Thymus (tissue), 11 donors: ENCODE results near the gene GANAB. TPM values are rescaled to one million over a fixed set of nuclear protein-coding genes. Genes with fewer than 3 reads are reported as not detected.
"Not testable (repeated sequence)": the region's sequence is repeated elsewhere in the genome, so short reads cannot be mapped to it uniquely, and the experiment has no call there.

ENCODE experiments used
- DNase-seq, 9 donors: peaks; one replicate each; pipeline ENCODE4 v3.0.0-alpha.2; 2013; ENCODE audit warnings: low spot score in 9 of 9, low read depth in 6 of 9, missing footprints in 1 of 9
- H3K27ac ChIP-seq, 2 donors: one replicate each; pipeline ENCODE4 v1.5.1; 2013; ENCODE audit warnings: control low read depth in 1 of 2, low read depth in 1 of 2, low read length in 1 of 2, mild to moderate bottlenecking in 1 of 2, moderate library complexity in 1 of 2
- H3K27me3 ChIP-seq, 2 donors: one replicate each; pipeline ENCODE4 v1.5.1; 2013; ENCODE audit warnings: low read length in 1 of 2; ENCODE audit not compliant: control insufficient read depth in 2 of 2, insufficient read depth in 1 of 2
- H3K36me3 ChIP-seq, 2 donors: one replicate each; pipeline ENCODE4 v1.5.1; 2013; ENCODE audit warnings: low read length in 1 of 2, mild to moderate bottlenecking in 1 of 2, moderate library complexity in 1 of 2; ENCODE audit not compliant: control insufficient read depth in 2 of 2, insufficient read depth in 2 of 2
- H3K4me1 ChIP-seq, 2 donors: one replicate each; pipeline ENCODE4 v1.5.1; 2013; ENCODE audit warnings: low read length in 2 of 2; ENCODE audit not compliant: control insufficient read depth in 2 of 2, insufficient read depth in 2 of 2
- H3K4me3 ChIP-seq, 2 donors: one replicate each; pipeline ENCODE4 v1.5.1; 2013; ENCODE audit warnings: low read length in 2 of 2, control low read depth in 1 of 2, mild to moderate bottlenecking in 1 of 2
- H3K9me3 ChIP-seq, 2 donors: one replicate each; pipeline ENCODE4 v1.5.1; 2013; ENCODE audit warnings: low read length in 1 of 2, mild to moderate bottlenecking in 1 of 2; ENCODE audit not compliant: control insufficient read depth in 2 of 2, insufficient read depth in 1 of 2
- WGBS: extraction: QIAGEN DNeasy Blood & Tissue Kit; methylation state at CpG from one replicate; pipeline ENCODE4 v1.1.7; 2013; 5-methylcytosine and 5-hydroxymethylcytosine counted together
- polyA plus RNA-seq: library from polyadenylated mRNA; stranded (reverse); fragments of 200-250 nt; gene quantifications from one replicate; pipeline ENCODE4 v1.2.3, GENCODE V29; 2013
- total RNA-seq: library from RNA; stranded (reverse); fragments of 120-200 nt; gene quantifications from one replicate; pipeline ENCODE4 v1.2.4, GENCODE V29; 2013
- donor health status: healthy.

Gene GANAB
- total and polyA plus RNA-seq, 2 donors = 95.9 to 98.4 TPM

DNA sequence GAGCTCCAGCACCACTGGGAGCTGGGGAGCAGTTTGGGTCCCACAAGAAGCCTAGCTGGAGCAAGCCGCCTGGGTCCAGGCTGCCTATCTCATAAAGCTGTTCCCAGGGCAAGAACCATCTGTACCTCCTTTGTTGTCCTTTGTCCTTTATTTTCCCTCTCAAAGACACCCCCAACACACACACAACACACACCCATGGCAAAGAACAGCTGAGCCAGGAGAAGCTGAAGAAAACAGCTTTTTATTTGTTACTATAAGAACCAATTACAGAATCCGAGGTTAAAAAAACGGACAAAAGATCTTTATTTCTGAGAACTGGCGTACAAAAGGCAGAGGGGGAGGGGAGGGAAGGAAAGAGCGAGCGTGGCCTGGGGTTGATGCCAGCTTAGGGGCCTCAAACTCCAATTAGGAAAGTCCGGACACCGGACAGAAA lies 53.4 kb downstream of the GANAB start:
- DNase-seq = no peak
- no peaks in the 10 kb centered on the region for H3K27me3 ChIP-seq
- H3K36me3 ChIP-seq = peaks cover 50 to 63% of the 10 kb centered on the region in 2 donors
- peak overlapping the region; percentile 3 to 96 for H3K27ac ChIP-seq
- H3K4me3 ChIP-seq = no peak overlapping the region
- whole genome bisulfite sequencing = 87% methylated on average over 8 of the region's 8 CpGs
- H3K4me1 ChIP-seq = peaks cover 15 to 43% of the 10 kb centered on the region in 2 donors
- peaks cover 0 to 1% of the 10 kb centered on the region in 2 donors for H3K9me3 ChIP-seq

DNA sequence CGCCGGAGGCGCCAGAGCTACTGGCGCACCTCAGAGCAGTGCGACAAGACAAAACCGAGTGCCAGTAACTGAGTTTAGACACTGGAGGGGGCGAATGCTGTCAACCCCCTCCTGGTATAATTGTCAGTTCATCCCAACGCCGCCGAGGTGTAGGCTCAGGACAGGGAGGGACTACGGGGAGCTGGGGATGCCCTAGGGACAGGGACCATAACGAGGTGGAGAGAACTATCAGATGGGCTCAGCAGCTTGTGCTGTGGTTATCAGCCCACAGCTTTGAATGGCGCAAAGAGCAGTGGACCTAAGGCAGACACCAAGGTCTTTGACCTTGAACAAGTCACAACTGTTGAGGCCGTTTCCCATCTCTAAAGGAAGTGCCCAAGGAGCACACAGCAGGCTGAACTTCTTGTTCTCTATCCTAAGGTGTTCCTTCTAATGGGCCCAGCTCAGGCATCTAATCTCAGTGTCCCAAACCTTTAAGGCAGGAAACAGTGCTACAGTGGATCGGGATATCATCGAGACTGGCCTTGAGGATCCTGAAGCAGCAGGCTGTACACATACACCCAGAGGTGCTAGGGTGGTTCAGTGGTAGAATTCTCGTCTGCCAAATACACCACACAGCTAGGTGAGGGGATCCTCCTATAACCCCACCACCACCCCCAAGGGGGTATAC lies 54.1 kb downstream of the GANAB start:
- 18% methylated on average over 17 of the region's 17 CpGs for WGBS
- Histone ChIP-seq H3K27ac (peak overlapping the region; percentile 96 to 99), H3K9me3 (peaks cover 0 to 1% of the 10 kb centered on the region in 2 donors), H3K27me3 (no peaks in the 10 kb centered on the region), H3K36me3 (peaks cover 50 to 63% of the 10 kb centered on the region in 2 donors), H3K4me1 (peaks cover 15 to 39% of the 10 kb centered on the region in 2 donors), H3K4me3 (peak overlapping the region; percentile 60 to 90)
- no peak for DNase-seq

- H3K27ac ChIP-seq = peak within 1 kb of the TSS; percentile 96 to 99
- H3K9me3 ChIP-seq = peaks cover 0 to 1% of the 10 kb centered on the region in 2 donors
- H3K4me1 ChIP-seq = peaks cover 15 to 39% of the 10 kb centered on the region in 2 donors
- DNase-seq = peak; percentile 95 to 100 (median 99)
- H3K27me3 ChIP-seq = no peaks in the 10 kb centered on the region
- WGBS = under 1% methylated on average over 58 of the region's 58 CpGs
- H3K4me3 ChIP-seq = peak within 1 kb of the TSS; percentile 90 to 93
- peaks cover 47 to 62% of the 10 kb centered on the region in 2 donors for H3K36me3 ChIP-seq
These were observed 54.8 kb downstream of the GANAB start, which contains the start of gene TUT1 for GRCh38 chr11:62591448-62592145. TUT1 (minus strand) TSS chr11:62591523; CDS start chr11:62591485, 38 bp downstream.

- WGBS = 81% methylated on average over 18 of the region's 18 CpGs
- peaks cover 15 to 39% of the 10 kb centered on the region in 2 donors for H3K4me1 ChIP-seq
- no peak overlapping the region for H3K4me3 ChIP-seq
- no peak overlapping the region for H3K27ac ChIP-seq
- H3K27me3 ChIP-seq = no peaks in the 10 kb centered on the region
- peaks cover 37 to 56% of the 10 kb centered on the region in 2 donors for H3K36me3 ChIP-seq
- DNase-seq = no peak
- peaks cover 0 to 1% of the 10 kb centered on the region in 2 donors for H3K9me3 ChIP-seq
These were observed 57.3 kb downstream of the GANAB start for GRCh38 chr11:62588966-62589637.

- not testable (repeated sequence) for H3K27ac ChIP-seq, H3K27me3 ChIP-seq, DNase-seq, H3K9me3 ChIP-seq, H3K4me3 ChIP-seq
- peaks cover 2 to 13% of the 10 kb centered on the region in 2 donors for H3K4me1 ChIP-seq
- WGBS = 99% methylated on average over 7 of the region's 7 CpGs
- peaks cover 49 to 63% of the 10 kb centered on the region in 2 donors for H3K36me3 ChIP-seq
These were observed 61.1 kb downstream of the GANAB start for GRCh38 chr11:62585356-62585755.

DNA sequence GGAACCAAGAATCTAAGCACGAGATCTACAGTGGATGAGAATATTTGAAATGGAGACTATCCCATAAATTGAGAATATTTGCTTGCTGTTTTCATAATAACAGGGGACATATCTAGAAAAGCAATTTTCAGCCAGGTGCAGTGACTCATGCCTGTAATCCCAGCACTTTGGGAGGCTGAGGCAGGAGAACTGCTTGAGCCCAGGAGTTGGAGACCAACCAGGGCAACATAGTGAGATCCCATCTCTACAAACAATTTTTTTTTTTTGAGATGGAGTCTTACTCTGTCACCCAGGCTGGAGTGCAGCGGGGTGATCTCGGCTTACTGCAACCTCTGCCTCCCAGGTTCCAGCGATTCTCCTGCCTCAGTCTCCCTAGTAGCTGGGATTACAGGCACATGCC lies 64.7 kb downstream of the GANAB start:
- WGBS = 99% methylated on average over 4 of the region's 4 CpGs
- not testable (repeated sequence) for H3K27me3 ChIP-seq, DNase-seq, H3K4me1 ChIP-seq, H3K9me3 ChIP-seq, H3K4me3 ChIP-seq, H3K27ac ChIP-seq
- peaks cover 48 to 70% of the 10 kb centered on the region in 2 donors for H3K36me3 ChIP-seq

DNA sequence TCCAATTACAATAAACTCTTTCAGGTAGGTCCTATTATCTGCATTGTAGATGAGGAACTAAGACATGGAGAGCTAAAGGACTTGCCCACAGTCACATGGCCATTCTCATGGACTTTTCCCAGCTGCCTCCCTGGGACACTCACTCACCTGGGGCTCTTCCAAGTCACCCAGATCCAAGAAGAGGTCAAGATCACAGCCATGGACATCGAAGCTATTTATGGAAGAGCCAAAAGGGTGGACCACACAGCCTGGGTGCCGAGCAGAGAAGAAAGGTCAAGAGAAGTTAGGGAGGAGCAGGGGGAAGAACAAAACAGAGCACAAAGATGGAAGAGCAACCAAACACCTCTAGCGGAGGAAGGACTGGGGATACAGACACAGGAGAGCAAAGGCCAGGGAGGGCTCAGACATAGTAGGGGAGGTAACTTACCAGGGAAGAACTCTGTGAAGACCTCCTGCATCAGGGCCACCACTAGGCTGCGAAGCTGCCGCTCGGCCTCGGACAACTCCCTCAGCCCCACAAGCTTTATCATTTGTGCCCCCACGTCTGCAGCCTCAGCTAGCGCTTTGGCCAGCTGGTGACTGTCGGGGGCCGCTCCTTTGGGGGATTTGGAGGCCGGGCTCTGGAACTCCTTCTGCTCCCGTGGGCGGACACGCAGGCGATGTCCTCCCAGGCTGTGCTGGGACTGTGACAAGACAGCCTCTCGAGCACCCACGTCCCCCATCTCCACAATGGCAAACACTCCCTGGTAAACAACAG lies 65.3 kb downstream of the GANAB start:
- WGBS = 97% methylated on average over 18 of the region's 18 CpGs
- Histone ChIP-seq H3K36me3 (peaks cover 50 to 71% of the 10 kb centered on the region in 2 donors), H3K27me3 (no peaks in the 10 kb centered on the region), H3K4me1 (no peaks in the 10 kb centered on the region), H3K4me3 (no peak overlapping the region), H3K9me3 (no peaks in the 10 kb centered on the region), H3K27ac (no peak overlapping the region)
- no peak for DNase-seq

- Histone ChIP-seq H3K4me1 (peaks cover 6 to 14% of the 10 kb centered on the region in 2 donors), H3K9me3 (peaks cover 0 to 5% of the 10 kb centered on the region in 2 donors), H3K36me3 (peaks cover 48 to 69% of the 10 kb centered on the region in 2 donors), H3K27ac (no peak overlapping the region), H3K4me3 (no peak overlapping the region), H3K27me3 (no peaks in the 10 kb centered on the region)
- DNase-seq = no peak
- 98% methylated on average over 2 of the region's 2 CpGs for WGBS
These were observed 67.2 kb downstream of the GANAB start for GRCh38 chr11:62579252-62579651.
